GM18505 (cell line): ENCODE measurements around the gene KLHL2.
"Not testable (repeated sequence)": the region's sequence is repeated elsewhere in the genome, so short reads cannot be mapped to it uniquely, and the experiment has no call there.

Source experiments
- ATAC-seq: cut with Tn5 transposase; IDR thresholded peaks from one replicate; pipeline ENCODE4 v1.9.1; 2021; ENCODE audit not compliant: unreplicated experiment
- POLR2A ChIP-seq: IDR thresholded peaks from 4 replicates; pipeline ENCODE4 v1.6.1; 2011; ENCODE audit warnings: borderline replicate concordance; ENCODE audit not compliant: insufficient read depth, insufficient read length; ENCODE audit errors: extremely low read depth

KLHL2 gene

GRCh38 chr4:165234766-165235165, 27.4 kb downstream of the KLHL2 start:
- no peak for TF ChIP-seq POLR2A
- no peak for ATAC-seq

- not testable (repeated sequence) for ATAC-seq
Measured at GRCh38 chr4:165236852-165237251, 29.5 kb downstream of the KLHL2 start.

- peak; percentile 68 for ATAC-seq
Measured at GRCh38 chr4:165238041-165238640, 30.8 kb downstream of the KLHL2 start.

- ATAC-seq, result not testable (repeated sequence)
Measured at GRCh38 chr4:165240761-165241160, 33.4 kb downstream of the KLHL2 start.

- not testable (repeated sequence) for ATAC-seq
Measured at GRCh38 chr4:165244148-165244547, 36.8 kb downstream of the KLHL2 start.

- ATAC-seq, result not testable (repeated sequence)
Measured at GRCh38 chr4:165244587-165245186, 37.3 kb downstream of the KLHL2 start.

- no peak for ATAC-seq
- TF ChIP-seq POLR2A, result no peak
Measured at GRCh38 chr4:165248102-165248501, 40.7 kb downstream of the KLHL2 start.

- ATAC-seq, result not testable (repeated sequence)
Measured at GRCh38 chr4:165248904-165249303, 41.5 kb downstream of the KLHL2 start.

GRCh38 chr4:165254771-165255170, 47.4 kb downstream of the KLHL2 start:
- ATAC-seq, result not testable (repeated sequence)

GRCh38 chr4:165255439-165255838, 48.1 kb downstream of the KLHL2 start:
- ATAC-seq, result peak; percentile 99

GRCh38 chr4:165256074-165256659, 48.8 kb downstream of the KLHL2 start:
- not testable (repeated sequence) for ATAC-seq

- not testable (repeated sequence) for ATAC-seq
Measured at GRCh38 chr4:165259776-165260175, 52.4 kb downstream of the KLHL2 start.

GRCh38 chr4:165262306-165262705, 54.9 kb downstream of the KLHL2 start:
- ATAC-seq, result not testable (repeated sequence)

GRCh38 chr4:165263466-165263865, 56.1 kb downstream of the KLHL2 start:
- not testable (repeated sequence) for ATAC-seq

GRCh38 chr4:165269931-165270330, 62.6 kb downstream of the KLHL2 start:
- ATAC-seq, result not testable (repeated sequence)

- ATAC-seq, result not testable (repeated sequence)
Measured at GRCh38 chr4:165273443-165273842, 66.1 kb downstream of the KLHL2 start.

- not testable (repeated sequence) for ATAC-seq
Measured at GRCh38 chr4:165275357-165275756, 68.0 kb downstream of the KLHL2 start.

- not testable (repeated sequence) for ATAC-seq
Measured at GRCh38 chr4:165279531-165279930, 72.2 kb downstream of the KLHL2 start.

GRCh38 chr4:165284697-165285096, 77.3 kb downstream of the KLHL2 start:
- not testable (repeated sequence) for ATAC-seq

- peak; percentile 80 for ATAC-seq
Measured at GRCh38 chr4:165286619-165287340, 79.4 kb downstream of the KLHL2 start.
